Trophoblast cell (in vitro differentiated cells and primary cell): ENCODE data around the gene CAMK2B.

Source experiments
- DNase-seq, 2 donors: peaks; one replicate each; pipeline ENCODE4 v3.0.0-alpha.2; 2016
- H2AFZ ChIP-seq: 2 replicates; pipeline ENCODE4 v1.6.1; 2013; ENCODE audit warnings: low read length, moderate library complexity, mild to moderate bottlenecking; ENCODE audit not compliant: insufficient read depth, poor library complexity
- H2AK5ac ChIP-seq: 2 replicates; pipeline ENCODE4 v1.6.1; 2013; ENCODE audit warnings: mild to moderate bottlenecking, low read length
- H2BK120ac ChIP-seq: 2 replicates; pipeline ENCODE4 v1.6.1; 2013; ENCODE audit warnings: low read length, mild to moderate bottlenecking, moderate library complexity; ENCODE audit not compliant: insufficient read depth, poor library complexity
- H2BK12ac ChIP-seq: 2 replicates; pipeline ENCODE4 v1.6.1; 2013; ENCODE audit warnings: mild to moderate bottlenecking, low read length, moderate library complexity
- H2BK5ac ChIP-seq: 2 replicates; pipeline ENCODE4 v1.6.1; 2013; ENCODE audit warnings: low read length, low read depth, moderate library complexity, mild to moderate bottlenecking; ENCODE audit not compliant: poor library complexity
- H3K14ac ChIP-seq: 2 replicates; pipeline ENCODE4 v1.6.1; 2013; ENCODE audit warnings: mild to moderate bottlenecking, low read length
- H3K18ac ChIP-seq: 2 replicates; pipeline ENCODE4 v1.6.1; 2013; ENCODE audit warnings: mild to moderate bottlenecking, low read length
- H3K23ac ChIP-seq: 2 replicates; pipeline ENCODE4 v1.6.1; 2013; ENCODE audit warnings: low read length
- H3K27ac ChIP-seq: 2 replicates; pipeline ENCODE4 v1.5.1; 2013; ENCODE audit warnings: low read depth, mild to moderate bottlenecking, inconsistent platforms, low read length, moderate library complexity
- H3K27me3 ChIP-seq: 2 replicates; pipeline ENCODE4 v1.6.1; 2013; ENCODE audit warnings: inconsistent platforms, mild to moderate bottlenecking, low read length, moderate library complexity; ENCODE audit not compliant: insufficient read depth
- H3K36me3 ChIP-seq, 2 experiments: 1 replicate in 1 of 2; 2 replicates in 1 of 2; pipeline ENCODE4 v1.6.1; 2013; ENCODE audit warnings: low read length in 2 of 2, mild to moderate bottlenecking in 2 of 2, moderate library complexity in 1 of 2; ENCODE audit not compliant: insufficient read depth in 2 of 2, control insufficient read depth in 1 of 2
- H3K4ac ChIP-seq: 2 replicates; pipeline ENCODE4 v1.6.1; 2013; ENCODE audit warnings: low read depth, mild to moderate bottlenecking, low read length, moderate library complexity
- H3K4me1 ChIP-seq, 2 experiments: 1 replicate in 1 of 2; 2 replicates in 1 of 2; pipeline ENCODE4 v1.6.1; 2013; ENCODE audit warnings: low read length in 2 of 2, mild to moderate bottlenecking in 2 of 2, moderate library complexity in 1 of 2; ENCODE audit not compliant: insufficient read depth in 2 of 2, control insufficient read depth in 1 of 2
- H3K4me2 ChIP-seq: 2 replicates; pipeline ENCODE4 v1.6.1; 2013; ENCODE audit warnings: inconsistent platforms, mild to moderate bottlenecking, low read length, moderate library complexity
- H3K4me3 ChIP-seq: 2 replicates; pipeline ENCODE4 v1.5.1; 2013; ENCODE audit warnings: mild to moderate bottlenecking, low read depth, low read length, inconsistent platforms
- H3K79me1 ChIP-seq: one replicate; pipeline ENCODE4 v1.6.1; 2013; ENCODE audit warnings: low read length
- H3K79me2 ChIP-seq: 2 replicates; pipeline ENCODE4 v1.6.1; 2013; ENCODE audit warnings: low read length, mild to moderate bottlenecking; ENCODE audit not compliant: control insufficient read depth, insufficient read depth, poor library complexity
- H3K9ac ChIP-seq: 2 replicates; pipeline ENCODE4 v1.6.1; 2013; ENCODE audit warnings: mild to moderate bottlenecking, low read length
- H3K9me3 ChIP-seq: 2 replicates; pipeline ENCODE4 v1.6.1; 2013; ENCODE audit warnings: low read depth, mild to moderate bottlenecking, control low read depth, inconsistent platforms, low read length; ENCODE audit not compliant: insufficient read depth
- H4K12ac ChIP-seq: 2 replicates; pipeline ENCODE4 v1.6.1; 2013; ENCODE audit warnings: low read depth, mild to moderate bottlenecking, low read length, moderate library complexity
- H4K8ac ChIP-seq: 2 replicates; pipeline ENCODE4 v1.6.1; 2013; ENCODE audit warnings: low read depth, mild to moderate bottlenecking, low read length, moderate library complexity
- H4K91ac ChIP-seq: one replicate; pipeline ENCODE4 v1.6.1; 2013; ENCODE audit warnings: low read depth, mild to moderate bottlenecking, low read length, moderate library complexity
- WGBS: extraction: QIAGEN DNeasy Blood & Tissue Kit; methylation state at CpG from one replicate; pipeline ENCODE4 v1.1.7; 2013; ENCODE audit warnings: missing lambda C conversion rate; ENCODE audit not compliant: insufficient read length, insufficient coverage; ENCODE audit errors: extremely low coverage; 5-methylcytosine and 5-hydroxymethylcytosine counted together

CAMK2B gene

DNA sequence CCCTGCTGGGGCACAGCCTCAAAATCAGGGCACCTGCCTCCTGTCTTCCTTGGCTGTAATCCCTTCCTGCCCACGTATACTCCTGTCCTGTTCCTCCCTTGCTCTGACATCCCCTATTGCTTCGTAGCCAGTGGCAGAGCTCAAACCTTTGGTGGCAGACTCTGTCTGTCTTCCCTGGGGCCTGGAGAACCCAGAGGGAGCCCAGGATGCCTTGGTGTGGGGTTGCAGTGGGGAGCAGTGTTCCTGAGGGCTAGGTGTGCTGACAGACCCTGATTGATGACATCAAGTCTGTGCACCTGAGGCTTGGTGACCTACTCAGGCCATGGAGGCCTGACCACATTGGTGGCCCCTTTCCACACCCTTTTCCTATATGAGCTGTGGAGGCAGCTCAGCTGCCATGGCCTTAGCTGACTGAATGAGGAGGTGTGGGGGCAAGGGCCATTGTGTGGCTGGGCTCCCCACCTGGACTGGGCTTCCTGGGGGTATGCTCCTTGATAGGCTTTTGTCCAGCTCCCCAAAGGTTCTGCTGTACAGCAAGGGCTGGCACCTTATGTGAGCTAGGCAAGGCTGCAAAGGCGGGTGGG lies 130.7 kb downstream of the CAMK2B start:
- no peaks in the 10 kb centered on the region for H3K27me3 ChIP-seq
- no peaks in the 10 kb centered on the region for H3K4me1 ChIP-seq
- WGBS = no CpG with 5 or more reads among the region's 3 CpGs
- H3K4ac ChIP-seq = no peak overlapping the region
- no peak overlapping the region for H4K8ac ChIP-seq
- H3K4me3 ChIP-seq = no peak overlapping the region
- H3K27ac ChIP-seq = no peak overlapping the region
- no peak overlapping the region for H3K14ac ChIP-seq
- no peaks in the 10 kb centered on the region for H3K79me2 ChIP-seq
- no peak overlapping the region for H4K12ac ChIP-seq
- no peak overlapping the region for H2AFZ ChIP-seq
- no peak overlapping the region for H3K18ac ChIP-seq
- H3K36me3 ChIP-seq = no peaks in the 10 kb centered on the region
- H2BK5ac ChIP-seq = no peak overlapping the region
- no peak overlapping the region for H4K91ac ChIP-seq
- H3K9ac ChIP-seq = no peak overlapping the region
- H2AK5ac ChIP-seq = no peak overlapping the region
- no peak overlapping the region for H3K23ac ChIP-seq
- DNase-seq = no peak
- no peak overlapping the region for H2BK120ac ChIP-seq
- no peak overlapping the region for H3K4me2 ChIP-seq
- H3K9me3 ChIP-seq = no peaks in the 10 kb centered on the region
- no peaks in the 10 kb centered on the region for H3K79me1 ChIP-seq
- H2BK12ac ChIP-seq = no peak overlapping the region

DNA sequence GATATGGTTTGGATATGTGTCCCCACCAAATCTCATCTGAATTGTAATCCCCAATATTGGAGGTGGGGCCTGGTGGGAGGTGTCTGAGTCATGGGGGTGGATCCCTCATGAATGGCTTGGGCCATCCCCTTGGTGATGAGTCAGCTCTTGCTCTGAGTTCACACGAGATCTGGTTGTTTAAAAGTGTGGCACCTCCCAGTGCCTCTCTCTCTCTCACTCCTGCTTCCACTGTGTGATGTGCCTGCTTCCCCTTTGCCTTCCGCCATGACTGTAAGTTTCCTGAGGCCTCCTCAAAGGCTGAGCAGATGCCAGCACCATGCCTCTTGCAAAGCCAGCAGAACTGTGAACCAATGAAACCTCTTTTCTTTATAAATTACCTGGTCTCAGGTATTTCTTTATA lies 131.3 kb downstream of the CAMK2B start:
- Histone ChIP-seq H2BK120ac (no peak overlapping the region), H2AFZ (no peak overlapping the region), H3K79me2 (no peaks in the 10 kb centered on the region), H4K12ac (no peak overlapping the region), H3K79me1 (no peaks in the 10 kb centered on the region), H3K4ac (no peak overlapping the region), H2BK5ac (no peak overlapping the region), H3K4me2 (no peak overlapping the region), H3K18ac (no peak overlapping the region), H3K23ac (no peak overlapping the region), H3K36me3 (no peaks in the 10 kb centered on the region), H2BK12ac (no peak overlapping the region), H4K8ac (no peak overlapping the region), H3K27me3 (no peaks in the 10 kb centered on the region), H3K4me3 (no peak overlapping the region), H3K27ac (no peak overlapping the region), H4K91ac (no peak overlapping the region), H2AK5ac (no peak overlapping the region), H3K9me3 (no peaks in the 10 kb centered on the region), H3K14ac (no peak overlapping the region), H3K4me1 (no peaks in the 10 kb centered on the region), H3K9ac (no peak overlapping the region)
- DNase-seq = no peak
- no CpG with 5 or more reads among the region's 2 CpGs for WGBS

DNA sequence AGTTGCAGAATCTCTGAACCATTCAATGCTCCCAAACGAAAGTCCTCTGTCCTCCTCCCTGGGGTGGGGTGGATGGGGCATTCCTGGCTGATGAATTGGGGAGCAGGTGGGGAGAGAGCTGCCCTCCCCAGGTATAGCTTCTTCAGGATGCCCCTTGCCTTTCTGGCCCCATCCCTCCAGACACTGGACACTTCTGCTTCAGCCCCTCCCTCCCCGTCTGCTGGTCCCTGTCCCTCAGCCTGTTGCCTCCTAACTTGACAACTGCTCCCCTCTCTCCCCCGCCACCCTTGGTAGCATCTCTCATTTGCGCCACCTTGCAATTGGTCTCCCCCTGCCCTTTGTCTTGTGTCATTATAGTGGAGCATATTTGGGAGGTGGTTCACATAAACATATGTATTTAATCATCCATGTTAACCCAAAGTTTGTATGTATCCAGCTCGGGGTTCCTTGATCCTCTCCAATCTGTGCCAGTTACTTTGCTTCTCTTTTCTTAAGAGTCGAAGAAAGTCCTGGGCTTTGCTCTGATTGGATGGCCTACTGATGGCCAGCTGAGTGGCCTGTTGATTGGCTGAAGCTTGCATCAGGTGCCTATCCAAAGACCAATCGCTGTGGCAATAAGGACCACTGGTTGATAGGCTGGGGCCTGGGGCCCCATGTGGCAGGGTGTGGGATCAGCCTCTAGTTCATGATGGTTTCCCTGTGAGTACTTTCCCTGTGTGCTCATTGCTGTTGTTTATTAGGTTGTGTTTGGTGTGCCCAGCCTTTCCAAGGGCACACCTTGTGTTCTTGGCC lies 132.2 kb downstream of the CAMK2B start:
- H3K9me3 ChIP-seq = no peaks in the 10 kb centered on the region
- WGBS = no CpG with 5 or more reads among the region's 7 CpGs
- H3K14ac ChIP-seq = no peak overlapping the region
- H3K27me3 ChIP-seq = no peaks in the 10 kb centered on the region
- H2AK5ac ChIP-seq = no peak overlapping the region
- no peak overlapping the region for H3K4ac ChIP-seq
- H4K12ac ChIP-seq = no peak overlapping the region
- no peak overlapping the region for H2AFZ ChIP-seq
- no peak overlapping the region for H3K9ac ChIP-seq
- no peak overlapping the region for H3K18ac ChIP-seq
- H3K36me3 ChIP-seq = no peaks in the 10 kb centered on the region
- H3K27ac ChIP-seq = no peak overlapping the region
- no peak overlapping the region for H3K4me2 ChIP-seq
- H4K91ac ChIP-seq = no peak overlapping the region
- no peak overlapping the region for H3K23ac ChIP-seq
- H2BK5ac ChIP-seq = no peak overlapping the region
- no peak overlapping the region for H3K4me3 ChIP-seq
- no peaks in the 10 kb centered on the region for H3K79me1 ChIP-seq
- DNase-seq = no peak
- H2BK120ac ChIP-seq = no peak overlapping the region
- no peak overlapping the region for H4K8ac ChIP-seq
- no peaks in the 10 kb centered on the region for H3K79me2 ChIP-seq
- no peak overlapping the region for H2BK12ac ChIP-seq
- no peaks in the 10 kb centered on the region for H3K4me1 ChIP-seq

GRCh38 chr7:44191171-44191570 lies 134.2 kb downstream of the CAMK2B start:
- Histone ChIP-seq H4K8ac (no peak overlapping the region), H3K9ac (no peak overlapping the region), H3K79me2 (no peaks in the 10 kb centered on the region), H2BK12ac (no peak overlapping the region), H3K9me3 (no peaks in the 10 kb centered on the region), H2AK5ac (no peak overlapping the region), H3K18ac (no peak overlapping the region), H2AFZ (no peak overlapping the region), H3K36me3 (no peaks in the 10 kb centered on the region), H2BK120ac (no peak overlapping the region), H4K91ac (no peak overlapping the region), H3K4me2 (no peak overlapping the region), H3K4ac (no peak overlapping the region), H3K27ac (no peak overlapping the region), H3K79me1 (no peaks in the 10 kb centered on the region), H3K4me3 (no peak overlapping the region), H3K27me3 (no peaks in the 10 kb centered on the region), H2BK5ac (no peak overlapping the region), H3K14ac (no peak overlapping the region), H4K12ac (no peak overlapping the region), H3K23ac (no peak overlapping the region), H3K4me1 (no peaks in the 10 kb centered on the region)
- peak in 1 of 2 donors; percentile 26 for DNase-seq
- no CpG with 5 or more reads among the region's 5 CpGs for WGBS
